SK-MEL-5 (cell line): ENCODE measurements around the gene GDF10. TPM values are rescaled to one million over a fixed set of nuclear protein-coding genes. Genes with fewer than 3 reads are reported as not detected.
A peak's percentile ranks its signal among the peaks of the same experiment; 100 is the strongest.

Source experiments
- DNase-seq: peaks from one replicate; pipeline ENCODE4 v3.0.0-alpha.2; 2016; ENCODE audit warnings: low read depth, low spot score
- in situ Hi-C: cut with HindIII; loops from 2 replicates; pipeline ENCODE4 v1.10.0; 2016; ENCODE audit warnings: low sequenced_read_pairs, high pct_unique_total_duplicates, low pct_unique_long_range_greater_than_20kb
- total RNA-seq: library from RNA; depleted of rRNA; stranded (reverse); fragments of >200 nt; shearing (Covaris generic); gene quantifications from 2 replicates; pipeline ENCODE4 v1.2.3, GENCODE V29; 2014

GDF10 gene
- total RNA-seq, 1 experiment from 2014 or later: not detected

GRCh38 chr10:47335906-47336305 is 35.9 kb downstream of the GDF10 start:
- in situ Hi-C loops: no loop called here
- no peak for DNase-seq

DNA sequence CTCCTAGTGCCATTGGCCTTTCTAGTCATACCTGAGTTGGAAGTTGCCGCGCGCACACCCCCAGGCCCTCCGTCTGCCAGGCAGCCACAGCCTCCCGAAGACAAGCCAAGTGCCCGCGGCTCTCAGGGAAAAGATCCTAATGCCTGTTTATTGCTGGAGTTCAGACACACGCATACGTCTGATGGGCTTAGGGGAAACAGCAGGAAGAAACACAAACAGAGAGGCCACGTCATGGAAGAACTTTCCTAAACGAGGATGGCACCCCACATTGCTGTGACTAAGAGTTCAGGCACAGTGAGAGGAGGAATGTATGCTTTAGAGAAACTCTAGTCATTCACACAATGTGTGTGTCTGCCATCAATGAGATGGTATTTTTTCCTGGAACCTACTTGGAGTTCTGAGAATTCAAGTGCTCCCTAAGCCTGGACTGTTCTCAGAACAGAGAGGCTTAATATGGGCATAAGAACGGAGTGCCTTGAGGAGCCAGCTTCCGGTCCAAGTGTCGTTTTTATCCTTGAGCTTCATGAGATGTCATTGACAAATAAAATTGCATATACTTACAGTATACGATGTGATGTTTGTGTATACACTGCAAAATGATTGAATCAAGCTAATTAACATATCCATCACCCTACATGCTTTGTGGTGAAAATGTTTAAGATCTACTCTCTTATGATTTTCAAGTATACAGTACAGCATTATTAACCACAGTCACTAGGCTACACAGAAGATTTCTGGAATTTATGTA is 36.6 kb downstream of the GDF10 start:
- no peak for DNase-seq
- in situ Hi-C loops: no loop called here

DNA sequence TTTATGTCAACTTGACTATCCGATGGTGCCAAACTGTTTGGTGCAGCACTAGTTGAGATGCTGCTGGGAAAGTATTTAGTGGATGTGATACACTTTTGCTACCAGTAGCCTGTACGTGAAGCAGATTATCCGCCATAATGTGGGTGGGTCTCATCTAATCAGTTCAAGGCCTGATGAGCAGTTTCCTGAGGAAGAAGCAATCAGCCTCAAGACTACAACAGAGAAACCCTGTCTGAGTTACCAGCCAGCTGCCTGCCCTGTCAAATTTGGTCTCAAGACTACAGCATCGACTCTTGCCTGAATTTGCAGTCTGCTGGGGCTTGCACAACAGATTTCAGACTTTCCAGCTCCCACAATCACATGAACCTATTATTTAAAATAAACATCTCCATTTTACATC is 37.3 kb downstream of the GDF10 start:
- DNase-seq: no peak
- in situ Hi-C loops: no loop called here

DNA sequence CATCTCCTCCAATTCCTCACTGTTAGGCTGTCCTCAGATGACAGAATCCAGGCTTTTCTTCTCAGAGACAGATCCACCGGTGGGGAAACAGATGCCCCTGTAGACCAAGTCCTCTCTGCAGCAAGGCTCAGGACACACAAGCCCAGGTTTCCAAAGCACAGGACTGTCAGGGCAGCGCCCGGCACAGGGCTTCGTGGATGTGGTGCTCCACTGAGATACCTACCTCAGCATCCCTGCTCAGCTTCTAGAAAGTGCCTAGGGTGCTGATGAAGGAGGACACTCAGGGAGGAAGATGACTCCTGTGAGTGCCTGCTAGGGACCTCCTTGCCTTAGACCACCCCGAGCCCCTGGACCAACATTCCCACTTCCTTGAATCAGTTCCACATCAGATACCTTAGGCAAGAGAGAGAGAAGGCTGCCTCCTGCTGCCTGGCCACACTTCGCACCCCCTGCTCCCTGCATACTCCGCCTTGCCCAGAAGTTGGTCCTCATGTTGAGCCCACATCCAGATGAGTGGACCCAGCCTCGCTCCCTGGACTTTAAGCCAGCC is 39.3 kb downstream of the GDF10 start:
- in situ Hi-C loops: no loop called here

GRCh38 chr10:47339759-47340607 is 40.0 kb downstream of the GDF10 start:
- in situ Hi-C loops: no loop called here
- no peak for DNase-seq

More for the DNA sequence above, 39.3 kb downstream of the GDF10 start:
- DNase-seq: no peak

GRCh38 chr10:47340608-47341170 is 40.7 kb downstream of the GDF10 start:
- in situ Hi-C loops: no loop called here
- peak; percentile 63 for DNase-seq

GRCh38 chr10:47344996-47345870 is 45.2 kb downstream of the GDF10 start:
- in situ Hi-C loops: no loop called here
- no peak for DNase-seq

GRCh38 chr10:47346581-47347302 is 46.7 kb downstream of the GDF10 start:
- DNase-seq: no peak
- in situ Hi-C loops: no loop called here

DNA sequence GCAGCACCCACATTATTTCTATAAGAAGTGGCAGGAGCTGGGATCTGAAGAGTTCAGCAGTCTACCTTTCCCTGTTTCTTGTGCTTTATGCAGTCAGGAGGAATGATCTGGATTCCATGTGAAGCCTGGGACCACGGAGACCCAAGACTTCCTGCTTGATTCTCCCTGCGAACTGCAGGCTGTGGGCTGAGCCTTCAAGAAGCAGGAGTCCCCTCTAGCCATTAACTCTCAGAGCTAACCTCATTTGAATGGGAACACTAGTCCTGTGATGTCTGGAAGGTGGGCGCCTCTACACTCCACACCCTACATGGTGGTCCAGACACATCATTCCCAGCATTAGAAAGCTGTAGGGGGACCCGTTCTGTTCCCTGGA is 47.3 kb downstream of the GDF10 start:
- in situ Hi-C loops: no loop called here
- DNase-seq: no peak

DNA sequence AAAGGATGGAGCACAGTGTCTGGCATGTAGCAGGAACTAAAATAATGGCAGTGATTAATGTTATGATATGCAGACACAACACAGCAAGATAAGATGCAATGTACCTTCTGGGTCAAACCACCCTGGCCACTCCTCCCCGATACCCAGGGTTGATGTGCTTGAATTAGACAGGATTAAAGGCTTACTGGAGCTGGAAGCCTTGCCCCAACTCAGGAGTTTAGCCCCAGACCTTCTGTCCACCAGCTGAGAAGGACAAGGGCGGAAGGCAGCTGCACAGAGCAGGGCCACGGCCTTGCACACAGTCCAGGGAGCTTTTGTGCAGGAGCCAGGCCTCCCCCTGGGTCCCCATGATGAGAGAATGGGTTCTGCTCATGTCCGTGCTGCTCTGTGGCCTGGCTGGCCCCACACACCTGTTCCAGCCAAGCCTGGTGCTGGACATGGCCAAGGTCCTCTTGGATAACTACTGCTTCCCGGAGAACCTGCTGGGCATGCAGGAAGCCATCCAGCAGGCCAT is 48.2 kb downstream of the GDF10 start, which contains the start of gene RBP3:
Gene RBP3, plus strand, starts transcription at position 226 of the 514 bp plus-strand sequence. Its CDS starts 122 bp downstream, at position 348.
- no peak for DNase-seq

DNA sequence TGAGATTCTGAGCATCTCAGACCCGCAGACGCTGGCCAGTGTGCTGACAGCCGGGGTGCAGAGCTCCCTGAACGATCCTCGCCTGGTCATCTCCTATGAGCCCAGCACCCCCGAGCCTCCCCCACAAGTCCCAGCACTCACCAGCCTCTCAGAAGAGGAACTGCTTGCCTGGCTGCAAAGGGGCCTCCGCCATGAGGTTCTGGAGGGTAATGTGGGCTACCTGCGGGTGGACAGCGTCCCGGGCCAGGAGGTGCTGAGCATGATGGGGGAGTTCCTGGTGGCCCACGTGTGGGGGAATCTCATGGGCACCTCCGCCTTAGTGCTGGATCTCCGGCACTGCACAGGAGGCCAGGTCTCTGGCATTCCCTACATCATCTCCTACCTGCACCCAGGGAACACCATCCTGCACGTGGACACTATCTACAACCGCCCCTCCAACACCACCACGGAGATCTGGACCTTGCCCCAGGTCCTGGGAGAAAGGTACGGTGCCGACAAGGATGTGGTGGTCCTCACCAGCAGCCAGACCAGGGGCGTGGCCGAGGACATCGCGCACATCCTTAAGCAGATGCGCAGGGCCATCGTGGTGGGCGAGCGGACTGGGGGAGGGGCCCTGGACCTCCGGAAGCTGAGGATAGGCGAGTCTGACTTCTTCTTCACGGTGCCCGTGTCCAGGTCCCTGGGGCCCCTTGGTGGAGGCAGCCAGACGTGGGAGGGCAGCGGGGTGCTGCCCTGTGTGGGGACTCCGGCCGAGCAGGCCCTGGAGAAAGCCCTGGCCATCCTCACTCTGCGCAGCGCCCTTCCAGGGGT is 48.9 kb downstream of the GDF10 start:
- in situ Hi-C loops: no loop called here
- DNase-seq: no peak

More for the DNA sequence above, 48.2 kb downstream of the GDF10 start, which contains the start of gene RBP3:
- in situ Hi-C loops: no loop called here

- DNase-seq: no peak
- in situ Hi-C loops: no loop called here
These were observed 49.5 kb downstream of the GDF10 start for GRCh38 chr10:47349516-47349915.

DNA sequence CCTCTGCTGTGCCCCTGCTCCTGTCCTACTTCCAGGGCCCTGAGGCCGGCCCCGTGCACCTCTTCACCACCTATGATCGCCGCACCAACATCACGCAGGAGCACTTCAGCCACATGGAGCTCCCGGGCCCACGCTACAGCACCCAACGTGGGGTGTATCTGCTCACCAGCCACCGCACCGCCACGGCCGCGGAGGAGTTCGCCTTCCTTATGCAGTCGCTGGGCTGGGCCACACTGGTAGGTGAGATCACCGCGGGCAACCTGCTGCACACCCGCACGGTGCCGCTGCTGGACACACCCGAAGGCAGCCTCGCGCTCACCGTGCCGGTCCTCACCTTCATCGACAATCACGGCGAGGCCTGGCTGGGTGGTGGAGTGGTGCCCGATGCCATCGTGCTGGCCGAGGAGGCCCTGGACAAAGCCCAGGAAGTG is 50.0 kb downstream of the GDF10 start:
- no peak for DNase-seq
- in situ Hi-C loops: no loop called here

DNA sequence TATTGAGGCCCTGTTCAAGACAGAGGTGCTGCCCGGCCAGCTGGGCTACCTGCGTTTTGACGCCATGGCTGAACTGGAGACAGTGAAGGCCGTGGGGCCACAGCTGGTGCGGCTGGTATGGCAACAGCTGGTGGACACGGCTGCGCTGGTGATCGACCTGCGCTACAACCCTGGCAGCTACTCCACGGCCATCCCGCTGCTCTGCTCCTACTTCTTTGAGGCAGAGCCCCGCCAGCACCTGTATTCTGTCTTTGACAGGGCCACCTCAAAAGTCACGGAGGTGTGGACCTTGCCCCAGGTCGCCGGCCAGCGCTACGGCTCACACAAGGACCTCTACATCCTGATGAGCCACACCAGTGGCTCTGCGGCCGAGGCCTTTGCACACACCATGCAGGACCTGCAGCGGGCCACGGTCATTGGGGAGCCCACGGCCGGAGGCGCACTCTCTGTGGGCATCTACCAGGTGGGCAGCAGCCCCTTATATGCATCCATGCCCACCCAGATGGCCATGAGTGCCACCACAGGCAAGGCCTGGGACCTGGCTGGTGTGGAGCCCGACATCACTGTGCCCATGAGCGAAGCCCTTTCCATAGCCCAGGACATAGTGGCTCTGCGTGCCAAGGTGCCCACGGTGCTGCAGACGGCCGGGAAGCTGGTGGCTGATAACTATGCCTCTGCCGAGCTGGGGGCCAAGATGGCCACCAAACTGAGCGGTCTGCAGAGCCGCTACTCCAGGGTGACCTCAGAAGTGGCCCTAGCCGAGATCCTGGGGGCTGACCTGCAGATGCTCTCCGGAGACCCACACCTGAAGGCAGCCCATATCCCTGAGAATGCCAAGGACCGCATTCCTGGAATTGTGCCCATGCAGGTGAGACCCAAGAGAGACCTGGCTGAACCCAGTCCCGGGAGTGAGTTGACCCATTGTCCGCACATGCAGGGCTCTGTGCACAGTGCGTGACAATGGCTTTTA is 51.0 kb downstream of the GDF10 start:
- in situ Hi-C loops: no loop called here

More for the DNA sequence above, 51.0 kb downstream of the GDF10 start:
- no peak for DNase-seq
